ENCODE data around the gene ERG. TPM values are rescaled to one million over a fixed set of nuclear protein-coding genes. Genes with fewer than 3 reads are reported as not detected.

The ERG gene
- total RNA-seq, 1 donor from 2014 or later, result 28.5 TPM

GRCh38 chr21:38469642-38470041, 28.6 kb downstream of the ERG start:
- Histone ChIP-seq H3K9me3 (no peaks in the 10 kb centered on the region), H3K4me1 (peaks cover 0 to 4% of the 10 kb centered on the region in 2 donors), H3K27ac (no peak overlapping the region), H3K27me3 (no peaks in the 10 kb centered on the region), H3K4me3 (no peak overlapping the region), H3K36me3 (peaks cover 0 to 3% of the 10 kb centered on the region in 2 donors)
- intact Hi-C loops (cut with DNase I), result no loop called here
- TF ChIP-seq CTCF (IDR thresholded peaks at IDR 0.05), result no peak
- no peak for DNase-seq (ENCODE audit: low spot score in 2 of 2)

- H3K36me3 ChIP-seq, result peaks cover 0 to 3% of the 10 kb centered on the region in 2 donors
- H3K27me3 ChIP-seq, result no peaks in the 10 kb centered on the region
- intact Hi-C loops (cut with DNase I), result no loop called here
- no peak overlapping the region for H3K27ac ChIP-seq
- H3K4me3 ChIP-seq, result no peak overlapping the region
- TF ChIP-seq CTCF (IDR thresholded peaks at IDR 0.05), result no peak
- no peak for DNase-seq (ENCODE audit: low spot score in 2 of 2)
- no peaks in the 10 kb centered on the region for H3K9me3 ChIP-seq
- H3K4me1 ChIP-seq, result peaks cover 0 to 4% of the 10 kb centered on the region in 2 donors
These were observed 29.3 kb downstream of the ERG start for GRCh38 chr21:38468989-38469388.

- H3K9me3 ChIP-seq, result no peaks in the 10 kb centered on the region
- peaks cover 0 to 5% of the 10 kb centered on the region in 2 donors for H3K4me1 ChIP-seq
- H3K4me3 ChIP-seq, result no peak overlapping the region
- no peak for DNase-seq (ENCODE audit: low spot score in 2 of 2)
- no peak for TF ChIP-seq CTCF (IDR thresholded peaks at IDR 0.05)
- intact Hi-C loops (cut with DNase I), result no loop called here
- H3K36me3 ChIP-seq, result peaks cover 0 to 3% of the 10 kb centered on the region in 2 donors
- no peaks in the 10 kb centered on the region for H3K27me3 ChIP-seq
- H3K27ac ChIP-seq, result no peak overlapping the region
These were observed 30.4 kb downstream of the ERG start for GRCh38 chr21:38467911-38468310.

GRCh38 chr21:38467374-38467773, 30.9 kb downstream of the ERG start:
- Histone ChIP-seq H3K27me3 (no peaks in the 10 kb centered on the region), H3K27ac (no peak overlapping the region), H3K36me3 (peaks cover 0 to 1% of the 10 kb centered on the region in 2 donors), H3K4me1 (peaks cover 0 to 8% of the 10 kb centered on the region in 2 donors), H3K9me3 (no peaks in the 10 kb centered on the region), H3K4me3 (no peak overlapping the region)
- no peak for TF ChIP-seq CTCF (IDR thresholded peaks at IDR 0.05)
- intact Hi-C loops (cut with DNase I), result no loop called here
- DNase-seq (ENCODE audit: low spot score in 2 of 2), result no peak

GRCh38 chr21:38460171-38460742, 38.0 kb downstream of the ERG start:
- no peak overlapping the region for H3K4me3 ChIP-seq
- intact Hi-C loops (cut with DNase I), result no loop called here
- H3K27ac ChIP-seq, result peak overlapping the region; percentile 77 to 94
- peaks cover 22 to 59% of the 10 kb centered on the region in 2 donors for H3K4me1 ChIP-seq
- no peaks in the 10 kb centered on the region for H3K9me3 ChIP-seq
- no peak for TF ChIP-seq CTCF (IDR thresholded peaks at IDR 0.05)
- H3K36me3 ChIP-seq, result no peaks in the 10 kb centered on the region
- DNase-seq (ENCODE audit: low spot score in 2 of 2), result peak in 1 of 2 donors; percentile 88
- no peaks in the 10 kb centered on the region for H3K27me3 ChIP-seq

Measured in ascending aorta (tissue), 2 donors.